PC-9 (cell line): Measurements from ENCODE around the gene TNFAIP6.

ENCODE experiments used
- CTCF ChIP-seq: fragments of 200-600 bp; sonication (generic); conservative IDR thresholded peaks from 2 replicates; pipeline ENCODE4 v1.6.1; 2017; ENCODE audit warnings: mixed run types, antibody characterized with exemption, mild to moderate bottlenecking, moderate library complexity
- EZH2 ChIP-seq: fragments of 200-600 bp; sonication (generic); IDR thresholded peaks from 2 replicates; pipeline ENCODE4 v1.8.0; 2017; ENCODE audit warnings: antibody characterized with exemption, low read depth

GRCh38 chr2:151343073-151343472 lies 14.3 kb upstream of the TNFAIP6 start:
- no peak for TF ChIP-seq CTCF
- no peak for TF ChIP-seq EZH2
